Lower leg skin (tissue), 4 donors: Measurements from ENCODE around the gene LTBP4. TPM values are rescaled to one million over a fixed set of nuclear protein-coding genes. Genes with fewer than 3 reads are reported as not detected.

Source experiments
- DNase-seq, 2 donors: peaks; one replicate each; pipeline ENCODE4 v3.0.0-alpha.2; 2019; ENCODE audit warnings: low spot score in 2 of 2
- H3K4me3 ChIP-seq: fragments of 200-600 bp; sonication (generic); 2 replicates; pipeline ENCODE4 v1.5.1; 2017; ENCODE audit warnings: mild to moderate bottlenecking, low read depth; ENCODE audit not compliant: poor library complexity, severe bottlenecking
- CTCF ChIP-seq, 3 donors: fragments of 450-650 bp; IDR thresholded peaks; one replicate each; pipeline ENCODE4 v1.5.1; 2016; ENCODE audit warnings: antibody characterized with exemption in 3 of 3, mild to moderate bottlenecking in 3 of 3, moderate library complexity in 2 of 3
- POLR2A ChIP-seq, 2 donors: fragments of 450-650 bp; IDR thresholded peaks; one replicate each; pipeline ENCODE4 v1.6.1; 2016 to 2017; ENCODE audit warnings: antibody characterized with exemption in 2 of 2, mild to moderate bottlenecking in 1 of 2, moderate library complexity in 1 of 2
- WGBS, 2 donors: methylation state at CpG; one replicate each; pipeline ENCODE4 v1.1.5; 2018; 5-methylcytosine and 5-hydroxymethylcytosine counted together
- intact Hi-C: fragments of 100-400 bp; cut with DNase I; formaldehyde crosslinking; loops from one replicate; pipeline ENCODE4 v1.15.0; 2023; ENCODE audit warnings: low total_unique reads
- total RNA-seq, 4 donors: library from RNA; depleted of rRNA; stranded (reverse); fragments of >200 nt; gene quantifications; one replicate each; pipeline ENCODE4 v1.1.0, GENCODE V29; 2016

LTBP4 gene
- total RNA-seq, 4 donors from 2014 or later = 113 to 181 (median 144) TPM

GRCh38 chr19:40616178-40616577, 15.0 kb downstream of the LTBP4 start:
- no peak for DNase-seq
- intact Hi-C loops = no loop called here
- H3K4me3 ChIP-seq = no peak overlapping the region
- 82 to 85% methylated on average over 5 of the region's 5 CpGs for WGBS, 2 donors
- no peak for TF ChIP-seq POLR2A (IDR thresholded peaks at IDR 0.05)
- TF ChIP-seq CTCF (IDR thresholded peaks at IDR 0.05) = no peak

- DNase-seq = no peak
- 93 to 94% methylated on average over 17 of the region's 17 CpGs for WGBS, 2 donors
- H3K4me3 ChIP-seq = no peak overlapping the region
- TF ChIP-seq CTCF (IDR thresholded peaks at IDR 0.05) (no peak), POLR2A (IDR thresholded peaks at IDR 0.05) (no peak)
- intact Hi-C loops = no loop called here
Measured at GRCh38 chr19:40616941-40617340, 15.8 kb downstream of the LTBP4 start.

GRCh38 chr19:40617961-40618360, 16.8 kb downstream of the LTBP4 start:
- intact Hi-C loops = no loop called here
- H3K4me3 ChIP-seq = no peak overlapping the region
- TF ChIP-seq CTCF (IDR thresholded peaks at IDR 0.05) (no peak), POLR2A (IDR thresholded peaks at IDR 0.05) (no peak)
- DNase-seq = no peak
- WGBS, 2 donors = 58 to 77% methylated on average over 4 of the region's 4 CpGs

GRCh38 chr19:40619333-40620160, 18.4 kb downstream of the LTBP4 start:
- intact Hi-C loops = no loop called here
- 76 to 80% methylated on average over 11 of the region's 11 CpGs for WGBS, 2 donors

GRCh38 chr19:40620161-40620485, 19.0 kb downstream of the LTBP4 start:
- no peak for DNase-seq
- no peak overlapping the region for H3K4me3 ChIP-seq
- 93 to 97% methylated on average over 8 of the region's 8 CpGs for WGBS, 2 donors
- intact Hi-C loops = no loop called here
- TF ChIP-seq POLR2A (IDR thresholded peaks at IDR 0.05) = no peak
- no peak for TF ChIP-seq CTCF (IDR thresholded peaks at IDR 0.05)

More at GRCh38 chr19:40619333-40620160, 18.4 kb downstream of the LTBP4 start:
- TF ChIP-seq CTCF (IDR thresholded peaks at IDR 0.05) = no peak
- TF ChIP-seq POLR2A (IDR thresholded peaks at IDR 0.05) = no peak
- no peak for DNase-seq
- H3K4me3 ChIP-seq = no peak overlapping the region

GRCh38 chr19:40621283-40621682, 20.1 kb downstream of the LTBP4 start:
- 75 to 92% methylated on average over 2 of the region's 2 CpGs for WGBS, 2 donors

More at GRCh38 chr19:40621283-40621682, 20.1 kb downstream of the LTBP4 start:
- TF ChIP-seq CTCF (IDR thresholded peaks at IDR 0.05) (no peak), POLR2A (IDR thresholded peaks at IDR 0.05) (no peak)
- intact Hi-C loops = no loop called here
- no peak for DNase-seq
- H3K4me3 ChIP-seq = no peak overlapping the region
